Measurements from ENCODE around the gene CDK5RAP2. TPM values are rescaled to one million over a fixed set of nuclear protein-coding genes. Genes with fewer than 3 reads are reported as not detected.

CDK5RAP2 gene
- total RNA-seq, 4 donors from 2014 or later: 28.9 to 62.3 (median 40.0) TPM

DNA sequence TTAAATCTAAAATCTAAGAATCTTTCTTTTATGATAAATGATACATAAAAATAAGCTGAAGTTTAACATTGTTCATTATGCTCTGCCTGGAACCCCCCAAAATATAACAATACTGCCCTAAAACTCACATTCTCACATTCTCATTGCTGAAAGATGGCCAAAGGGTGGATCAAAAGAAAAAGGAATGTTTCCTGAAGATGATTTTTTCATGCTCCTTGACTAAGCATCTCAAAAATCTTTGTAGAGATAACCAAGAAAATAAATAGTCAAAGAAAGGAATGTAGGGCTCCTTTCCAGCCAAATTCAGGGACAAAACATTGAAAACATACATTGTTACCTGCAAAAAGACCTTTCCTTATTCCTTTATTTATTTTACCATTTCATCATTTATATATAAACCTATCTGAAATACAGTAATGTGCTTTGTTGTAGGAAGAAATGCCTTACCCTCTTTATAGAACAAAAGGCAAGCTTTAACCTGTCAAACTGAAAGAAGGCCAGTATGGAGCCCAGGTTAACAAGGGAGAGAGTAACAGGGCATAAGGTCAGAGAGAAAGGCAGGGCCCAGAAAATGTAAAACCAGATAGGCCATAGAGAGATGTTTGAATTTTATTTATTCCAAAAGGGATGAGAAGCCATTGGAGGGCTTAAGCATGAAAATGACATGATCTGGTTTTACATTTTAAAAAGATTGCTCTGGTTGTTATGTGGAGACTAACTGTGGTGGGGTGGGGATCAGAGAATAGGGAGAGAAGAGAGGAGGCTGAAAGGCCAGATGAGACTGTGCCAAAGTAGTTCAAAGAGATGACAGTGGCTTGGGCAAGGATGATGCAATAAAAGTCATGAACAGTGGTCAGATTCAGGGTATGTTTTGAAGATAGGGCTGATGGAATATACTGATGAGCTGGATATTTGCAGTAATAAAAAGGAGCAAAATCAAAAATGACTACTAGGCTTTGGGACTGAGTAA lies 37.3 kb upstream of the CDK5RAP2 start:
- Histone ChIP-seq H3K27ac (no peak overlapping the region), H3K36me3 (no peaks in the 10 kb centered on the region), H3K27me3 (no peaks in the 10 kb centered on the region), H3K9me3 (no peaks in the 10 kb centered on the region), H3K4me1 (no peaks in the 10 kb centered on the region), H3K4me3 (no peak overlapping the region)
- no peak for DNase-seq
- TF ChIP-seq, protein P1, sequence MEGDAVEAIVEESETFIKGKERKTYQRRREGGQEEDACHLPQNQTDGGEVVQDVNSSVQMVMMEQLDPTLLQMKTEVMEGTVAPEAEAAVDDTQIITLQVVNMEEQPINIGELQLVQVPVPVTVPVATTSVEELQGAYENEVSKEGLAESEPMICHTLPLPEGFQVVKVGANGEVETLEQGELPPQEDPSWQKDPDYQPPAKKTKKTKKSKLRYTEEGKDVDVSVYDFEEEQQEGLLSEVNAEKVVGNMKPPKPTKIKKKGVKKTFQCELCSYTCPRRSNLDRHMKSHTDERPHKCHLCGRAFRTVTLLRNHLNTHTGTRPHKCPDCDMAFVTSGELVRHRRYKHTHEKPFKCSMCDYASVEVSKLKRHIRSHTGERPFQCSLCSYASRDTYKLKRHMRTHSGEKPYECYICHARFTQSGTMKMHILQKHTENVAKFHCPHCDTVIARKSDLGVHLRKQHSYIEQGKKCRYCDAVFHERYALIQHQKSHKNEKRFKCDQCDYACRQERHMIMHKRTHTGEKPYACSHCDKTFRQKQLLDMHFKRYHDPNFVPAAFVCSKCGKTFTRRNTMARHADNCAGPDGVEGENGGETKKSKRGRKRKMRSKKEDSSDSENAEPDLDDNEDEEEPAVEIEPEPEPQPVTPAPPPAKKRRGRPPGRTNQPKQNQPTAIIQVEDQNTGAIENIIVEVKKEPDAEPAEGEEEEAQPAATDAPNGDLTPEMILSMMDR (IDR thresholded peaks at IDR 0.05): no peak
- TF ChIP-seq POLR2A (IDR thresholded peaks at IDR 0.05): no peak
- intact Hi-C loops (cut with DNase I; ENCODE audit: low total_unique reads): no loop called here

DNA sequence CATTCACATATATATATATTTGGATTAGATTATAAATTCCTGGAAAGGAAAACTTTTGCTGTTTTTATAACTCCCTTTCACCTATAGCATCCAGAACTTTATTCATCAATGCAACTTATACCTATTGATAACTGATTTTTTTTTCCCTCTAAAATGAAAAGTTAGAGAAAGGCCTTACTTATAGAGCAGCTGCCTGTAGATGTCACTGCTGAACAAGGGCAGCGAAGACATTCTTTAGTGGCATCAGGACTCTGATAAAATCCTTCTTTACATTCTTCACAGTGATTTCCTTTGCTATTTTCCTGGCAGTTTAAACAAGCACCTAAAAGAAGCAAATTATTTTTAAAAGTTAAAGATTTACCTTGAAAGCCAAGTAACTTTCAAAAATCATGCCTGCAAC lies 32.3 kb upstream of the CDK5RAP2 start:
- intact Hi-C loops (cut with DNase I; ENCODE audit: low total_unique reads): no loop called here
- no peaks in the 10 kb centered on the region for H3K36me3 ChIP-seq
- no peak overlapping the region for H3K27ac ChIP-seq
- no peaks in the 10 kb centered on the region for H3K27me3 ChIP-seq
- TF ChIP-seq, protein P1 (IDR thresholded peaks at IDR 0.05): no peak
- TF ChIP-seq POLR2A (IDR thresholded peaks at IDR 0.05): no peak
- DNase-seq: no peak
- H3K9me3 ChIP-seq: no peaks in the 10 kb centered on the region
- no peak overlapping the region for H3K4me3 ChIP-seq
- no peaks in the 10 kb centered on the region for H3K4me1 ChIP-seq

DNA sequence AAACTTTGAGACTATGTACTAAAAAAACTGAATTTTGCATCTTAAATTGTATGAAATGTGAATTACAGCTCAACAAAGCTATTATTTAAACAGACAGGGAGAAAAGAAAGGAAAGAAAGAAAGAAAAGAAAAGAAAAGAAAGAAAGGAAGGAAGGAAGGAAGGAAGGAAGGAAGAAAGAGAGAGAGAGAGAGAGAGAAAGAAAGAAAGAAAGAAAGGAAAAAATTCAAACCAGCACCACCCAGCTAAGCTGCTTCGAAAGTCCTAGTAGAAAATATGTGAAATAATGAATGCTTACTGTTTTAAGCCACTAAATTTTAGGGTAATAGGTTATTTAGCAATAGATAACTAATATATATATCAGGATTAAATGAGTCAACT lies 31.7 kb upstream of the CDK5RAP2 start:
- no peak for DNase-seq
- Histone ChIP-seq H3K4me3 (no peak overlapping the region), H3K9me3 (no peaks in the 10 kb centered on the region), H3K36me3 (no peaks in the 10 kb centered on the region), H3K27ac (no peak overlapping the region), H3K27me3 (no peaks in the 10 kb centered on the region), H3K4me1 (no peaks in the 10 kb centered on the region)
- TF ChIP-seq, protein P1 (IDR thresholded peaks at IDR 0.05): no peak
- TF ChIP-seq POLR2A (IDR thresholded peaks at IDR 0.05): no peak
- intact Hi-C loops (cut with DNase I; ENCODE audit: low total_unique reads): no loop called here

DNA sequence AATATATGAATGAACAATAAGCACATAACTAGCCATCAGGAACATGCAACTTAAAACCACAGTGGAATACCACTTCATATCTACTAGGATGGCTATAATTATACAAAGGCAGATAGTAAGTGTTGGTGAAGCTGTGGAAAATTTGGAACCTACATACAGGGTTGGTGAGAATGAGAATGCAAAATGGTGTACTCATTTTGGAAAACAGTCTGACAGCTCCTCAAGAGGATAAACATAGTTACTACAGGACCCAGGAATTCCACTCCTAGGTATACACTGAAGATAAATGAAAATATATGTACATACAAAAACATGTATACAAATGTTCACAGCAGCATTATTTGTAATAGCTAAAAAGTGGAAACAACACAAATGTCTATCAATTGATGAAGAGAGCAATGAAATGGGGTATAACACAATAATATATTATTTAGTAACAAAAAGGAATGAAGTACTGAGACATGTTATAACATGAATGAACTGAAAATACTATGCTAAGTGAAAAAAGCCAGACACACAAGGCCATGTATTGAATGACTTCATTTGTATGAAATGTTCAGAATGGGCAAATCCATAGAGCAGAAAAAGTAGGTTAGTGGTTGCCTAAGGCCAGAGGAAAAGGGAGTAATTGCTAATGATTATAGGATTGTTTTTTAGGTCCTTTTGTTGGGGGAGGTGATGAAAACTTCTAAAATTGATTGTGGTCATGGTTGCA lies 31.2 kb upstream of the CDK5RAP2 start:
- Histone ChIP-seq H3K27ac (no peak overlapping the region), H3K27me3 (no peaks in the 10 kb centered on the region), H3K36me3 (no peaks in the 10 kb centered on the region), H3K4me3 (no peak overlapping the region), H3K4me1 (no peaks in the 10 kb centered on the region), H3K9me3 (no peaks in the 10 kb centered on the region)
- intact Hi-C loops (cut with DNase I; ENCODE audit: low total_unique reads): no loop called here
- DNase-seq: no peak
- TF ChIP-seq, protein P1 (IDR thresholded peaks at IDR 0.05): no peak
- no peak for TF ChIP-seq POLR2A (IDR thresholded peaks at IDR 0.05)

DNA sequence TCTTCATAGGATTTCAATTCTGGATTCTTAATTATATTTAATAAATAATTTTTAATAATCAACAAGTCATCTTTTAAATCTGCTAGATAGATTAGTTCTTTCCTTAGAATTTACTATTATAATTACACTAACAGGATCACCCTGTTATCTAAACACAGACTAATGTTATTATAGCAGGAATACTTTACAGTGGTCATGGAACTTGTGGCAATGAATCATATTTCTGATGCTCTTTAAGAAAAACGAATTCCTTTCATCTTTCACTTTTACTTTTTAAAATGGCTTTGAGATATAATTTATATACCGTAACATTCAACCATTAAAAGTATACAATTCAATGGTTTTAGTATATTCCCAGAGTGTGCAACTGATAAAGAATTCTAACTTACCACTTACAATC lies 29.7 kb upstream of the CDK5RAP2 start:
- Histone ChIP-seq H3K9me3 (no peaks in the 10 kb centered on the region), H3K27me3 (no peaks in the 10 kb centered on the region), H3K4me1 (no peaks in the 10 kb centered on the region), H3K4me3 (no peak overlapping the region), H3K27ac (no peak overlapping the region), H3K36me3 (no peaks in the 10 kb centered on the region)
- TF ChIP-seq POLR2A (IDR thresholded peaks at IDR 0.05): no peak
- TF ChIP-seq, protein P1 (IDR thresholded peaks at IDR 0.05): no peak
- intact Hi-C loops (cut with DNase I; ENCODE audit: low total_unique reads): no loop called here
- DNase-seq: no peak
